ENCODE data around the gene TTC21B.

GRCh38 chr2:165892526-165892925, 61.0 kb downstream of the TTC21B start:
- TF ChIP-seq BHLHE40 (IDR thresholded peaks at IDR 0.05; ENCODE audit: borderline replicate concordance) (no peak), FOXA1 (IDR thresholded peaks at IDR 0.05) (no peak), ARNT (IDR thresholded peaks at IDR 0.05) (no peak), ELF4 (IDR thresholded peaks at IDR 0.05) (no peak), SUZ12 (IDR thresholded peaks at IDR 0.05) (no peak), PKNOX1 (IDR thresholded peaks at IDR 0.05) (no peak), LEF1 (IDR thresholded peaks at IDR 0.05; ENCODE audit: borderline replicate concordance) (no peak), CTBP1 (IDR thresholded peaks at IDR 0.05; ENCODE audit: borderline replicate concordance) (no peak)
